ENCODE results near the gene RMDN2.
"Not testable (repeated sequence)": the region's sequence is repeated elsewhere in the genome, so short reads cannot be mapped to it uniquely, and the experiment has no call there.

RMDN2 gene

DNA sequence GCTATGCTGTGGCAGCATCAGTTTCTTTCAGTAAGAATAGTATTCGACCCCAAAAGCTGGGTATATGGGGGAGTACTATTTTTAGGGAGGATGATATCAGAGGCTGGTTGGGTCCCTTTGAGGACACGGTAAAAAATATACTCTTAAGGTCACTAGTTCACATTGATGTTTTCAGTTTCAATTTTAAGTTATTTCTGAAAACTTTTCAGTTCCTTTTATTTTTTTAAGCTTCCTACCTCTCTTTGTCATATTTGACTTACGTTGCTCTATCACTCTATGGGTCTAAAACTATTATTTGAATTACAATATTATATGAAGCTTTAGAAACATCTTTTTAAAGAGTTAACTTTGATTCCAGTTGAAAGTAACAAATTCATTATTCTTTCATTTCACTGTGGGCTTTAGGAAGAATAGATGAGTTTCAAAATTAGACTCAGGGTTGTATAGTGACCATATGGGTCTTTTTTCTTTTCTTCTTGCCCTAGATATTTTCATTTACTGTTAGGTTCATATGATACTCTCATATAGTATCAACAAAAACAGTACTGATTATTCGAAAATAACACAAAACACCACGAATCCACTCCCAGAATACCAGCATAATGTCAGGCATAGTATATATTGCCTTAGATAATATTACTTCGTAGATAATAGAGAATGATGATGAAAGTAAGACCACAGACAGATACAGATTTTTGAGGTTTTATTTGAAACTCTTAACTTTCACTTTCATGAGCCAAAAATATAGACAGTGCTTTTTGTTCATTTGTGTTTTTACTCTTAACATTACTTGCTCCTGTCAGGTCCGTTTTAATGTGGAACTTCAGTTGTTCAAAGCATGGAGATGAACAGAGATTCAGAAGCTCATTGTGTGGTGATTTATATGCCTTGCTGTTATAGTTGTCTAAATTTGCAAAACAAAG lies 9.8 kb downstream of the RMDN2 start:
- DNase-seq: no peak

DNA sequence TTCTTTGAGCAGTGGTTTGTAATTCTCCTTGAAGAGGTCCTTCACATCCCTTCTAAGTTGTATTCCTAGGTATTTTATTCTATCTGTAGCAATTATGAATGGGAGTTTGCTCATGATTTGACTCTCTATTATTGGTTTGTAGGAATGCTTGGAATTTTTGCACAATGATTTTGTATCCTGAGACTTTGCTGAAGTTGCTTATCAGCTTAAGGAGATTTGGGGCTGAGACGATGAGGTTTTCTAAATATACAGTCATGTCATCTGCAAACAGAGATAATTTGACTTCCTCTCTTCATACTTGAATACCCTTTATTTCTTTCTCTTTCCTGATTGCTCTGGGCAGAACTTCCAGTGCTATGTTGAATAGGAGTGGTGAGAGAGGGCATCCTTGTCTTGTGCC lies 12.5 kb downstream of the RMDN2 start:
- not testable (repeated sequence) for DNase-seq

DNA sequence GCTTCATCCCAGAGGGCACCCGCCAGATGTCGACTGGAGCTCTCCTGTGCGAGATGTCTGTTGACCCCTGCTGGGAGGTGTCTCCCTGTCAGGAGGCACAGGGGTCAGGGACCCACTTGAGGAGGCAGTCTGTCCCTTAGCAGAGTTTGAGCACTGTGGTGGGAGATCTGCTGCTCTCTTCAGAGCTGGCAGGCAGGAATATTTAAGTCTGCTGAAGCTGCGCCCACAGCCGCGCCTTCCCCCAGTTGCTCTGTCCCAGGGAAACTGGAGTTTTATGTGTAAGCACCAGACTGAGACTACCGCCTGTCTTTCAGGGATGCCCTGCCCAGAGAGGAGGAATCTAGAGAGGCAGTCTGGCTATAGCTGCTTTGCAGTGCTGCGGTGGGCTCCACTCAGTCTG lies 16.2 kb downstream of the RMDN2 start:
- DNase-seq: not testable (repeated sequence)

DNA sequence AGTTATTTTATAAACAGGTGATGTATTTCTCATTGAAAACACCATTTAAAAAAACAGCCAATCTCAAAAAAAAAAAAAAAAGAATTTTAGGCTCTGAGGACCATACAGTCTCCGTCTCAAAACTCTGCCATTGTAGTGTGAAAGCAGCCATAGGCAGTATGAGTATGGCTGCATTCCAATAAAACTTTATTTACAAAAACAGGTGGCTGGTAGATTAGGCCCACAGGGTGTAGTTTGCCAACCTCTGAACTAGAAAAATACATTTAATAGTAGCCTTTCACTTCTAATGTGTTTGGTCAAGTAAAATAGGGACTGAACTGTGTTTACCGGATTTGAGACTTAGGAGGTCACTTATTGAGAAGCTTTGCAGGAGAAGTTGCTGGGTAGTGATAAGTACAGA lies 19.2 kb downstream of the RMDN2 start:
- no peak for DNase-seq

DNA sequence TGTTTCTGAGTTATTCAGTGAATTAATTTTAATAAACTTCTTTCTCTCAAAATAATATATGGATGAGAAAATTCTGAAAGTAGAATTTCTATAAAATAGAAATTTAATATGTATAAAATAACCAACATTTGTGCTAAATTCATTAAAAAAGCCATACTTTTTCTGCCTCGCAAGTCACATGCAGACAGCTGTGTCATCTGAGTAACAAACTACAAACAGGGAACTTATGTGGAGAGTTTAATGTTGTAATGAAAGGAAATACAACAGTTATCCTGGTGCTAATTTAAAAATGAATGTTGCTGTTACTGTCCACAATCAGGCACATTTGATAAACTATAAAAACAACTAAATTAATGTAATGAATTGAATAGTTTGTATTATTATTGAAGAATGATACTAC lies 22.2 kb downstream of the RMDN2 start:
- DNase-seq: no peak

DNA sequence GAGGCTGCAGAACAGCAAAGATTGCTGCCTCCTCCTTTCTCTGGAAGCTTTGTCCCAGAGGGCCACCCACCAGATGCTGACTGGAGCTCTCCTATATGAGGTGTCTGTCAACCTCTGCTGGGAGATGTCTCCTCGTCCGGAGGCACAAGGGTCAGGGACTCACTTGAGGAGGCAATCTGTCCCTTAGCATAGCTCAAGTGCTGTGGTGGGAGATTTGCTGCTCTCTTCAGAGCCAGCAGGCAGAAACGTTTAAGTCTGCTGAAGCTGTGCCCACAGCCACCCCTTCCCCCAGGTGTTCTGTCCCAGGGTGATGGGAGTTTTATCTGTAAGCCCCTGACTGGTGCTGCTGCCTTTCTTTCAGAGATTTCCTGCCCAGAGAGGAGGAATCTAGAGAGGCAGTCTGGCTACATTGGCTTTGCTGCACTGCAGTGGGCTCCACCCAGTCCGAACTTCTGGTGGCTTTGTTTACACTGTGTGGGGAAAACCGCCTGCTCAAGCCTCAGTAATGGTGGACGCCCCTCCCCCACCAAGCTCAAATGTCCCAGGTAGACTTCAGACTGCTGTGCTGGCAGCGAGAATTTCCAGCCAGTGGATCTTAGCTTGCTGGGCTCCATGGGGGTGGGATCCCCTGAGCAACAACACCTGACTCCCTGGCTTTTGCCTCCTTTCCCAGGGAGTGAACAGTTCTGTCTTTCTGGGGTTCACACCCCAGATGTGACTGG lies 37.1 kb downstream of the RMDN2 start:
- DNase-seq: not testable (repeated sequence)

DNA sequence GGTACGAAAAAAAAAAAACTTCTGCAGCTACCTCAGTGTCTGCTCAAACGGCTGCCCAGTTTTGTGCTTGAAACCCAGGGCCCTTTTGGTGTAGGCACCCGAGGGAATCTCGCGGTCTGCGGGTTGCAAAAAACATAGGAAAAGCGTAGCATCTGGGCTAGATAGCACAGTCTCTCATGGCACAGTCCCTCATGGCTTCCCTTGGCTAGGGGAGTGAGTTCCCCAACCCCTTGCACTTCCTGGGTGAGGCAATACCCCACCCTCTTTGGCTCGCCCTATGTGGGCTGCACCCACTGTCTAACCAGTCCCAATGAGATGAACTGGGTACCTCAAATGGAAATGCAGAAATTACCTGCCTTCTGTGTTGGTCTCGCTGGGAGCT lies 37.6 kb downstream of the RMDN2 start:
- DNase-seq: not testable (repeated sequence)

DNA sequence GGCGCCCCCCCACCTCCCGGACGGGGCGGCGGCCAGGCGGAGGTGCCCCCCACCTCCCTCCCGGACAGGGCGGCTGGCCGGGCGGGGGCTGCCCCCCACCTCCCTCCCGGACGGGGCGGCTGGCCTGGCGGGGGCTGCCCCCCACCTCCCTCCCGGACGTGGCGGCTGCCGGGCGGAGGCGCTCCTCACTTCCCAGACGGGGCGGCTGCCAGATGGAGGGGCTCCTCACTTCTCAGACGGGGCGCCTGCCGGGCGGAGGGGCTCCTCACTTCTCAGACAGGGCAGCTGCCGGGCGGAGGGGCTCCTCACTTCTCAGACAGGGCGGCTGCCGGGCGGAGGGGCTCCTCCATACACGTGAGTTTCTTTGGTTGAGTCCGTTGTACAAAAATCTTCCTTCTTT lies 38.8 kb downstream of the RMDN2 start:
- not testable (repeated sequence) for DNase-seq

DNA sequence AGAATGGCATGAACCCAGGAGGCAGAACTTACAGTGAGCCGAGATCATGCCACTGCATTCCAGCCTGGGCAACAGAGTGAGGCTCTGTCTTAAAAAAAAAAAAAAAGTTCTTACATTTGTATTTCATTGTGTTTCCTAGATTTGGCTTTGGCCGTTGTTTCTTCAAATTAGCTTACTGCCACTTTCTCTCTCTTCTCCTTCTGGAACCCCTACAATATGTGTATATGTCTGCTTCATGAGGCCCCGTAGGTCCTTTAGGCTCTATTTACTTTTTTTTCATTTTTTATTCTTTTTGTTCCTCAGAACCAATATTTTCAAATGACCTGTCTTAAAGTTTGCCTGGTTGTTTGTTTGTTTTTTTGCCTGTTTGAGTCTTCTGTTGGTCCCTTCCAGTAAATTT lies 41.2 kb downstream of the RMDN2 start:
- DNase-seq: no peak

DNA sequence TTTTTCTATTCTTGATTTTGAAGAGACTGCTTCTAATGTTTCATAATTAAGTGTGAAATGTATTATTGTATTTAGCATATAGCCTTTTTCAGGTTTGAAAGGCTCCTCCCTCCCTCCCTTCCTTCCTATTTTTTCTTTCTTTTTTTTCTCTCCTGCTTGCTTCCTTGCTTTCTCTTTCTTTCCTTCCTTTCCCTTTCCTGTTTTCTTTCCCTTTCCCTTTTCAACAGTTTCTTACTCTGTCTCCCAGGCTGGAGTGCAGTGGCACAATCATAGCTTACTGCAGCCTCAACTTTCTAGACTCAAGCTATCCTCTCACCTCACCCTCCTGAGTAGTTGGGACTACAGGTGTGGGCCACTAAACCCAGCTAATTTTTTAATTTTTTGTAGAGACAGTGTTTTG lies 44.6 kb downstream of the RMDN2 start:
- DNase-seq: no peak

DNA sequence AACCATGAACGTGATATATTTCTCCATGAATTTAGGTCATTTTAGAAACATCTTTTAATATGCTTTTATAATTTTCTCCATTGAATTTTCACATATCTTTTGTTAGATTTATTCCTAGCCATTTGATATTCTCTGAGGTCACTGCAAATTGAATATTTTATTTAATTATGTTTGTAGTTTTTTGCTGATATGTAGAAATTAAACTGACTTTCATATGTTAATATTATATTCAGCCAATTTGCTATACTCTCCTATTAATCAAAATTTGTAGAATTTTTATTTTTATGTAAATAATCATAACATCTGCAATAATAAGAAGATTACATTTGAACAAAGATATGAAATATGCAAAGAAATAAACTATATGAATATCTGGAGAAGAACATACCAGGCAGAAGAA lies 46.9 kb downstream of the RMDN2 start:
- DNase-seq: no peak

DNA sequence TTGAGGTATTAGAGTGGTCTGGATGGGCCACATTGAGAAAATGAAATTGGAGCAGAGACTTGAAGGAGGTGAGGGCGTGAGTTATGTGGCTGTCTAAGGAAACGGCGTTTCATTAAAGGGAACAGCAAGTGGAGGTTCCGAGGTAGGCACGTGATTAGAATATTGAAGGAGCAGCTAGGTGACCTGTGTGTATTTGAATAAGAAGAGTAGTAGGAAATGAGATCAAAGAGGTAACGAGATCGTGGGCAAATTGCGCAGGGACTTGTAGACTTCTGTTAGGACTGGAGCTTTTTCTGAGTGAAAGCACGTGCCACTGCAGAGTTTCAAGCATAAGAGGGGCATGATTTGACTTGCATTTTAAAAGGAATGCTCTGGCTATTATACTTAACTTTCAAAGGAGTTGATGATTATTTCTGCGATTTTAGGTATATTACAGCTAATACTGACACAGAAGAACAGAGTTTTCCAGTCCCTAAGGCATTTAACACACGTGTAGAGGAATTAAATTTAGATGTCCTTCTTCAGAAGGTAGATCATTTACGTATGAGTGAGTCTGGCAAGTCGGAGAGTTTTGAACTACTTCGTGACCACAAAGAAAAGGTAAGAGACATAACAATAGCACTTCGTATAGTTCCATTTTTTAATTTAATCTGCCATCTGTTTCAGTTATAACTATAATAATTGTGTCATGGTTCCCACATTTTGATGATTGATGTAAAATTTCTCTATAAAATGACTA lies 48.7 kb downstream of the RMDN2 start:
- DNase-seq: no peak

DNA sequence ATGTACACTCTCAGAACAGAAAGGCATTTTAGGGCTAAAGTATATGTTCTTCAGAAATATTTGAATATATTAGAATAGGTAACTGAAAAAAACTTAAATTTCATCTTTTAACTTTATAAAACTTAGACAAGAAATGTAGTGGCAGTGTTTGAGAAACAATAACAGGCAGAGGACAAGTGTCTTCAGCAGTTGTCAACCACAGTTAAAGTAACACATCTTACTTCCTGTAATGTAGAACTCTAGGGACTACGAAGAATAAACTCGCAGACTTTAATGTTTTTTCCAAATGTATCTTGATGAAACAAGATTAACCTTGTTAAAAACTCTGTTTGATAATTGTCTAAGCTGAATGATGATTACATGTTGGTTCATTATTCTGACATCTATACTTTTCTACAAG lies 50.7 kb downstream of the RMDN2 start:
- no peak for DNase-seq

DNA sequence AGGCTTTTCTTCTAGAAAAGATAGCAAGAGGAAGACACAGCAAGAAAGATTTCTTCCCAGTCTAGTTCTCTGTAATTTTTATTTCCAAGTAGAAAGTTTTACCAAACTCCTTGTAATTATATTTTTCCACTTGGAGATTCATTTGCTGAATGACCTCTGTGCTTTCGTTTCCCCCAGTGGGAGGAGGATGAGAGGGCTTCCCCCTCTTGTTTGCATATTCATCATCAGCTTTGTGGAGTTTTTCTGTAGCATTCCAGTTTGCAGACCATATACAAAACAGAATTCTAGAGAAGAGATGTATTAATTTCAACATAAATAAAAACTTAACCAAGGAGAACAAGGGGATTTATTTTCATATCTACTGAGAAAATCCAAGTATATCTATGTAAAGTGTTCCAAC lies 51.3 kb downstream of the RMDN2 start:
- no peak for DNase-seq

DNA sequence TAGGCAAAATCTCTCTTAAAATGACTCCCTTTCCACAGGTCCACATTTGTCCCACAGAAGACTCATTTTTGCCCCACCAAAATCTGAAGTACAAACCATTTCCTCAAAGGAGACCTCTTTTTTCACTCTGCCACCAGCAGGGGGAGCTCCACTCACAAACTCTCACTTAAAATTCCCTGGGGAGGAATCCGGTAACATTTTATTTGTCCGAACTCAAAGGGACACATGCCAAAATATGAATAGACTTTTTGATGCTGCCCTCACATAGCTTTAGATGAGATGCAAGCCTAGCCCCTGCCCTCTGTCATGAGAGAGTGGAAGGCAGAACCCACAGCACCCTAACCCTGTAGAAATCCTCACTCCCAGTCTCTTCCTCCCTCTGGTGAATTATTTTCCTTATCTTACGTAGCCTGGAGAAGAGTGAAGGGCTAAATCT lies 57.1 kb downstream of the RMDN2 start:
- DNase-seq: peak; percentile 37 to 64

DNA sequence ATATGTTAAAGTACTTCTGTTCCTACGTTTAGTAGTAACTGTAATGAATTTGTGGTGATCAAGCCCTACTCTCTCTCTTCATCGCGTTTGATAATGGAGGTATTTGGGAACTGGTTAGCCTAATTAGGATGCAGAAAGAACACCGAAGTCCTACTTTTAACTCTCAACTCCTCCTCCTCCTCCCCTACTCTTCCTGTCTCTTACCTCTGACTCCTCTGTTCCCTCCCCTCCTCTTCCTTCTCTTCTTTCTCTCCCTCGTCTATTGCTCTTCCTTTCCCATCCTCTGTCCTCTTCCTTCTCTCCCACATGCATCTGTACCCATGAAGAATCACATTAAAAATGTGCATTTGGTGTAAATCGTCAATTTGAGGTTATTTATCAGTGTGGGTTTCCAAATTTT lies 57.8 kb downstream of the RMDN2 start:
- no peak for DNase-seq

DNA sequence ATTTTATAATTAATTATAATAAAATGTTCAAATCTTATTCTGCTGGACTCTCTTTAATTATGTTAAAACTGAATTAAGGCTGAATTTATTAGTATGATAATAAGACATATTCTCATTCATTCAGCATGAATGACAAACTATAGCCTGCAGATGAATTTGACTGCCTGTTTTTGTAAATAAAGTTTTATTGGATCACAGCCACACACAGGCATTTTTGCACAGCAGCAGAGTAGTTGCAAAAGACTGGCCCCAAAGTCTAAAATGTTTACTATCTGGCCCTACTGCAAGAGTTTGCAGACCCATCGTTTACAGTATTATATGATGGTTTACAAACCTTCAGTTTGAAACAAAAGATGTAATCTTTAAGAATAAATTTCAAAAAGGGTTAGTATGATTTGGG lies 58.6 kb downstream of the RMDN2 start:
- no peak for DNase-seq

DNA sequence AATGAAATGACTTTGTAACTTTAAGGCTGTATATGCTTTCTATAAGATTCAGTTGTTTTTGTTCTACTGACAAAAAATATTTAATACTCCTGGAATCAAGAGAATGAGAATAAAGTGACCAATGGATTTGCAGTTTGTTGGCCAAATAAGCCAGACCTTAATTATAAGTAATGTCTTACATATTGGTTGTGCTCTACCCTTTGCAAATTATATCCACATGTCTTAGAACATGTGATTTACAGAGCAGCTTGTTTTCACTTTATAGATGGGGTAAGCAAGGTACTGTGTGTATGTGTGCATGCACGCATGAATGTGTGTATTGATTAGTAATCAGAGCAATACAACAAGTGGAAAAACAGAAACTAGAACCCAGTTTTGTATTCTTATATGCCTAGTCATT lies 59.1 kb downstream of the RMDN2 start:
- DNase-seq: no peak

DNA sequence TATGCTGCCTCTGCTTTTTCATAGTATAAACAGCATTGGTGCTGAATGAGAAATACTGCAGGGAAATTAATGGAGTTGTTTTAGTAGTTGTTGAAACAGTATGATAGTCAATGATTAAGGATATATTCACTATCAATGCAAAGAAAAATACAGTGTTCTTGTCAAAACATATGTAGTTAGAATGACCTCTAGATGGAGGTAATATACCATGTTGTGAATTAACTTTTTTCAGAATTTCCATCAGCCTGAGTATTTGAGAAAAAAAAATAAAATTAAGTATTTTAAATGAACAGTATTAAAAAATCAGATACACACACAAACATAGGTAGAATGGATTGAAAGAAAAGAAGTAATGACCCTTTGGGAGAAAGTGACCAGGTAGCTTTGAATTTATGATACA lies 59.5 kb downstream of the RMDN2 start:
- no peak for DNase-seq

DNA sequence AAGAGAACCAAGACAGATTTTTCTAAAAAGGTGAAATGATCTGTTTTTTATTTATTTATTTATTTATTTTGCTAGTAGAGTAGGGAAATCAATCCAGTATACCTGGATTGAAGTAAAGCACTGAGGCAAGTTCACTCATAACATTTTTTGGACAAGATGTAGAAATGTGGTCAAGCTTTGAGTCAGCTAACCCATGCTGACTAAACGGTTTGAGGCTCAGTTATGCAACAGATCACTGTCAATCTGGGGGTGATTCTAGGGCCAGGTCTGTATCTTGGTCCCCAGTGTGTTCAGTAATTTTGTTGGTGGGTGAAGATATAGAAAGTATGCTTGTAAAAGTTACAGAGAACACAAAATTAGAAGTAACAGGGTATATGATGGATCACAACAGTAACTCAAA lies 60.2 kb downstream of the RMDN2 start:
- DNase-seq: no peak

DNA sequence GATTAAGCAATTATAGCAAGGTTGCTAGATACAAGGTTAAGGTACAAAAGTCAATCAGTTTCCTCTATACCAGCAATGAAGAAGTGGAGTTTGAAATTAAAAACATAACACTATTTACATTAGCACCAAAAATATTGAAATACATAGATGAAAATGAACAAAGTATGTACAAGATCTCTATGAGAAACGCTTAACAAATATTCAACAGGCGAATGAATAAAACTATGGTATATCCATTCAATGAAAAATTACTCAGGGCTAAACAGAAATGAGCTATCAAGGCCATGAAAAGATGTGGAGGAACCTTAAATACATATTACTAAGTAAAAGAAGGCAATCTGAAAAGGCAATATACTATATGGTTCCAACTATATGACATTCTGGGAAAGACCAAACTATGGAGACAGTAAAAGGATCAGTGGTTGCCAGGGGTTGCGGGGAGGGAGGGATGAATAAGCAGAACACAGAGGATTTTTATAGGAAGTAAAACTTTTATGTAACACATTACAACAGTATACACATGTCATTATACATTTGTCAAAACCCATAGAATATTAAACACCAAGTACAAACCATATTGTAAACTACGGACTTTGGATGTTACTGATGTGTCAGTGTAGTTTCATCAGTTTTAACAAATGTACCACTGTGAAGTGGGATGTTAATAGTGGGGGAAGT lies 62.1 kb downstream of the RMDN2 start:
- DNase-seq: no peak

DNA sequence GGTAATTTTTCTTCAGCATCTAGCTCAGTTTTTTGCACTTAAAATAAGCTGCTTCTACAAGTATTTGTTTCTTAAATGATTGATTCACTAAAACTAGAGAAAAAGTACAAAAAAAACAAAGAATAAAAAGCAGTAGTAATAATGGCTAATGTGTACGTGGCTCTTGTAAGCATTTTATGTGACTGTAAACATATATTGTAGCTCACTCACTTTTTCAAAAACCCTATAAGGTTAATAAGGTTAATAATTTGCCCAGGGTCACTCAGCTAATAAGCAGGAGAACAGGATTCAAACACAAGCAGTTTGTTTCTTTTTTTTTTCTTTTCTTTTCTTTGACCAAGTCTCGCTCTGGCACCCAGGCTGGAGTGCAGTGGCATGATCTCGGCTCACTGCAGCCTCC lies 67.5 kb downstream of the RMDN2 start:
- DNase-seq: no peak

DNA sequence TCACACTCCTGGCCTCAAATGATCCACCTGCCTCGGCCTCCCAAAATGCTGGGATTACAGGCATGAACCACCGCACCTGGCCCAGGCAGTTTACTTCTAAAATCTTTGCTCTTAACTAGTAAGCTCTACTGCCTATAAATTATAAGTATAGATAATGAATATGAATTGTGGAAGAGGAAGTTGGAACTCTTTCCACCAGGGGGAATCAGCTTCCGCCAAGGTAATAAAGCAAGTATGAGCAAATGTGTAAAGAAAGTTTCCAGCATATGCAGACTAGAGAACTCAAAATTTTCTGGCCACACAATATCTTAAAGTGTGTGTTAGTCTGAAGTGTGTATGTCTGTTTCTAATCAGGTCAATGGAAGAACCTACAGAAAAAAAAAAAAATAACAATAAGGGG lies 68.1 kb downstream of the RMDN2 start:
- DNase-seq: no peak

Measured in activated CD4-positive, alpha-beta T cell treated with anti-CD3 and anti-CD28 coated beads for 4 hours (primary cell).